HepG2 (cell line): Measurements from ENCODE around the gene PRR15L. TPM values are rescaled to one million over a fixed set of nuclear protein-coding genes. Genes with fewer than 3 reads are reported as not detected.

ENCODE experiments used
- ATAC-seq: fragments of 200-7000 bp; cut with Tn5 transposase; 3 replicates; pipeline ENCODE4 v1.9.1; 2020; ENCODE audit warnings: mild to moderate bottlenecking, moderate library complexity
- BruUV-seq: library from RNA; stranded (reverse); fragments of 400-500 nt; replicated peaks from 2 replicates; lab custom pipeline; 2021; lab: Mats Ljungman, UMichigan
- CTCF ChIA-PET: fragments of 300-600 bp; formaldehyde crosslinking; extraction: SDS; loops from one replicate; lab custom pipeline; 2021; ENCODE audit warnings: low total read pairs, inconsistent platforms, low intra/inter-chr PET ratio; lab: Yijun Ruan, JAX
- POLR2A ChIA-PET: fragments of 350-600 bp; sonication (Branson Sonifier 250); formaldehyde crosslinking; loops from one replicate; lab custom pipeline; 2020; ENCODE audit warnings: antibody characterized with exemption, inconsistent platforms; lab: Yijun Ruan, JAX
- DNase-seq: peaks from one replicate; pipeline ENCODE4 v3.0.0-alpha.2; 2015; ENCODE audit warnings: low spot score
- FAIRE-seq: peaks from 3 replicates; lab custom pipeline; 2011; peaks lifted over from hg19 to GRCh38; lab: Jason Lieb, UNC
- H2AFZ ChIP-seq: one replicate; pipeline ENCODE4 v1.6.1; 2011; ENCODE audit warnings: low read length, inconsistent platforms
- H3K27ac ChIP-seq: fragments of 300-600 bp; 3 replicates; pipeline ENCODE4 v1.8.0; 2011; ENCODE audit warnings: mixed run types, mild to moderate bottlenecking, mixed read lengths, low read length, inconsistent platforms; ENCODE audit not compliant: insufficient read depth; ENCODE audit errors: extremely low read length
- H3K27me3 ChIP-seq, 2 experiments: fragments of 200-600 bp in 1 of 2; 2 replicates in 1 of 2; 3 replicates in 1 of 2; pipeline versions ENCODE4 v1.6.0 to v1.8.0; 2011; ENCODE audit warnings: low read length in 2 of 2, mild to moderate bottlenecking in 2 of 2, moderate library complexity in 2 of 2, inconsistent platforms in 1 of 2; ENCODE audit not compliant: insufficient read depth in 2 of 2, control insufficient read depth in 1 of 2
- H3K36me3 ChIP-seq, 2 experiments: fragments of 200-600 bp in 1 of 2; replicated peaks in 1 of 2; 2 replicates in 1 of 2; 3 replicates in 1 of 2; pipeline versions ENCODE4 v1.5.1 to v1.8.0; 2011; ENCODE audit warnings: low read length in 2 of 2, inconsistent platforms in 1 of 2; ENCODE audit not compliant: insufficient read depth in 2 of 2, control insufficient read depth in 1 of 2
- H3K4me1 ChIP-seq: 2 replicates; pipeline ENCODE4 v1.5.1; 2012; ENCODE audit warnings: low read length, inconsistent platforms; ENCODE audit not compliant: insufficient read depth
- H3K4me2 ChIP-seq: 2 replicates; pipeline ENCODE4 v1.6.0; 2011; ENCODE audit warnings: low read depth, low read length, inconsistent platforms
- H3K4me3 ChIP-seq, 3 experiments: fragments of 200-600 bp in 1 of 3; sonication (generic), shearing (Covaris generic) in 1 of 3; replicated peaks in 1 of 3; 2 replicates each; pipeline ENCODE4 v1.5.1; 2011 to 2016; ENCODE audit warnings: low read length in 3 of 3, inconsistent platforms in 2 of 3, low read depth in 2 of 3, mild to moderate bottlenecking in 2 of 3, control low read depth in 1 of 3, mixed read lengths in 1 of 3; ENCODE audit not compliant: insufficient read depth in 1 of 3
- H3K79me2 ChIP-seq: one replicate; pipeline ENCODE4 v1.6.1; 2011; ENCODE audit warnings: low read length, inconsistent platforms; ENCODE audit not compliant: insufficient read depth
- H3K9ac ChIP-seq: 2 replicates; pipeline ENCODE4 v1.6.0; 2011; ENCODE audit warnings: mild to moderate bottlenecking, low read depth, low read length, inconsistent platforms; ENCODE audit not compliant: insufficient read depth
- H3K9me3 ChIP-seq: 2 replicates; pipeline ENCODE4 v1.5.1; 2012; ENCODE audit warnings: mild to moderate bottlenecking, low read length
- H4K20me1 ChIP-seq: 2 replicates; pipeline ENCODE4 v1.6.0; 2011; ENCODE audit warnings: inconsistent platforms, mild to moderate bottlenecking, low read length, moderate library complexity; ENCODE audit not compliant: insufficient read depth
- IRF2 ChIP-seq: IDR thresholded peaks from 2 replicates; pipeline ENCODE4 v1.6.1; 2018; ENCODE audit warnings: missing genetic modification reagents, missing compliant biosample characterization
- USF2 ChIP-seq, 2 experiments: sonication (generic) in 1 of 2; formaldehyde crosslinking in 1 of 2; IDR thresholded peaks; 2 replicates each; pipeline versions ENCODE4 v1.5.1 to v1.6.1; 2011 to 2020; ENCODE audit warnings: borderline replicate concordance in 1 of 2, low read depth in 1 of 2, low read length in 1 of 2, mild to moderate bottlenecking in 1 of 2, missing genetic modification reagents in 1 of 2, moderate library complexity in 1 of 2
- ZNF550 ChIP-seq: sonication (generic); formaldehyde crosslinking; IDR thresholded peaks from 2 replicates; pipeline ENCODE4 v1.4.0; 2020; ENCODE audit warnings: mild to moderate bottlenecking, missing genetic modification reagents, borderline replicate concordance
- ZNF605 ChIP-seq: sonication (generic); formaldehyde crosslinking; IDR thresholded peaks from 2 replicates; pipeline ENCODE4 v1.8.0; 2022; ENCODE audit warnings: mild to moderate bottlenecking, missing genetic modification reagents
- WGBS: methylation state at CpG from one replicate; pipeline ENCODE4 v1.1.6; 2017; ENCODE audit warnings: low lambda C conversion rate; 5-methylcytosine and 5-hydroxymethylcytosine counted together
- in situ Hi-C: cut with HindIII; loops from 2 replicates; pipeline ENCODE4 v1.10.0; 2017; ENCODE audit warnings: low pct_unique_long_range_greater_than_20kb; ENCODE audit not compliant: extremely low pct_ligation_motif_present
- intact Hi-C: fragments of 100-400 bp; cut with micrococcal nuclease; formaldehyde crosslinking; loops from one replicate; pipeline ENCODE4 v1.10.0; 2022; ENCODE audit not compliant: unreplicated experiment
- polyA plus RNA-seq, 8 experiments: library from polyadenylated mRNA; depleted of rRNA in 3 of 8; stranded (reverse) in 7 of 8; unstranded in 1 of 8; fragments of >200 nt; fragmentation: Illumina TruSeq in 4 of 8; extraction: Trizol in 4 of 8; gene quantifications; 2 replicates each; pipeline versions ENCODE4 v1.2.1 to v1.2.3, GENCODE V29; 2011 to 2016; ENCODE audit warnings: low read depth in 4 of 8, missing spikeins in 1 of 8, mixed read lengths in 1 of 8; ENCODE audit not compliant: insufficient read depth in 1 of 8
- total RNA-seq, 5 experiments: library from RNA; depleted of rRNA; stranded (reverse); fragments of >200 nt; fragmentation: Illumina TruSeq; extraction: Trizol; gene quantifications; 2 replicates each; pipeline ENCODE4 v1.2.3, GENCODE V29; 2016; ENCODE audit warnings: low read depth in 1 of 5

Gene PRR15L
- total and polyA plus RNA-seq, 2 of the 13 experiments (the other 11 are each of a cell fraction or from before 2014, with no cell fraction given) = 0.44 to 2.0 TPM

GRCh38 chr17:47982091-47982617 lies 24.5 kb upstream of the PRR15L start (continued):
- no peak for TF ChIP-seq USF2 (IDR thresholded peaks at IDR 0.05; ENCODE audit: low read depth, low read length)
- no peak for TF ChIP-seq USF2 (CRISPR knock-in tag; IDR thresholded peaks at IDR 0.05; ENCODE audit: borderline replicate concordance)
- TF ChIP-seq ZNF605 (CRISPR knock-in tag) = no peak

GRCh38 chr17:47981462-47981861 lies 23.8 kb upstream of the PRR15L start:
- no peak for ATAC-seq
- no peak for TF ChIP-seq IRF2
- TF ChIP-seq ZNF550 (CRISPR knock-in tag) = no peak
- H4K20me1 ChIP-seq = peaks cover 5% of the 10 kb centered on the region; the same call in 1 of the 2 replicates
- H3K4me3 ChIP-seq = no peak overlapping the region
- FAIRE-seq = no peak
- POLR2A ChIA-PET = interaction anchor here (1.3 kb wide), 1 partner anchor 40 kb away, joined by 4 read pairs; the partner anchor contains the start of gene PNPO
- no peak overlapping the region for H2AFZ ChIP-seq
- WGBS = 95% methylated on average over 9 of the region's 9 CpGs
- intact Hi-C loops (no loop called here), in situ Hi-C loops (no loop called here)
- H3K27ac ChIP-seq = no peak overlapping the region
- no peak overlapping the region for H3K4me2 ChIP-seq
- H3K9me3 ChIP-seq = no peaks in the 10 kb centered on the region
- BruUV-seq = no TSS peak
- no peak for DNase-seq
- H3K9ac ChIP-seq = no peak overlapping the region
- peaks cover 30 to 61% of the 10 kb centered on the region in 2 experiments for H3K36me3 ChIP-seq
- CTCF ChIA-PET = no interaction called here
- no peaks in the 10 kb centered on the region for H3K27me3 ChIP-seq
- H3K4me1 ChIP-seq = no peaks in the 10 kb centered on the region
- H3K79me2 ChIP-seq = no peaks in the 10 kb centered on the region
